H54 (cell line): Measurements from ENCODE around the gene PRSS50.
A peak's percentile ranks its signal among the peaks of the same experiment; 100 is the strongest.

Experiments
- DNase-seq: peaks from one replicate; pipeline ENCODE4 v3.0.0; 2011; ENCODE audit warnings: low spot score, mixed read lengths; ENCODE audit not compliant: insufficient read length
- FAIRE-seq: peaks from 3 replicates; lab custom pipeline; 2011; peaks lifted over from hg19 to GRCh38; lab: Jason Lieb, UNC
- POLR2A ChIP-seq: IDR thresholded peaks from 2 replicates; pipeline ENCODE4 v1.6.1; 2011; ENCODE audit warnings: low read depth, mild to moderate bottlenecking, low read length

Gene PRSS50

DNA sequence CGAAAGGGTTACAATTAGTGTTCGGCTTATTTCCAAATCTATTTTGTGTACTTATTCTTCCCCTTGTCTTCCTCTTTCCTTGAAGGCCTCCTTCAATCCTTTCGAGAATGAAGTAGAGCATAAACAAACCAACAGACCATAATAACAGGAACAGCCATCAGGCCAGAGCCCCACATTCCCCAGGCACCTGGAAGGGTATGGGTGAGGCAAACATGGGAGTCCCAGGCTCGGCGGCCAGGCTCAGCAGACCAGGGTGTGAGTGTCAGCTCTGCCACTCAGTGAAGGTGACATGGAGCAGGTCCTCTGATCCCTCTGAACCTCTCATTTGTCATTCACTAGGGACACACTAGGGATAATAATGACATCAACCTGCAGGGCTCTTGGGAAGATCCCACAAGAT is 38.0 kb downstream of the PRSS50 start:
- TF ChIP-seq POLR2A = no peak
- FAIRE-seq = no peak
- no peak for DNase-seq

GRCh38 chr3:46678280-46678679 is 39.4 kb downstream of the PRSS50 start:
- no peak for FAIRE-seq
- TF ChIP-seq POLR2A = no peak

DNA sequence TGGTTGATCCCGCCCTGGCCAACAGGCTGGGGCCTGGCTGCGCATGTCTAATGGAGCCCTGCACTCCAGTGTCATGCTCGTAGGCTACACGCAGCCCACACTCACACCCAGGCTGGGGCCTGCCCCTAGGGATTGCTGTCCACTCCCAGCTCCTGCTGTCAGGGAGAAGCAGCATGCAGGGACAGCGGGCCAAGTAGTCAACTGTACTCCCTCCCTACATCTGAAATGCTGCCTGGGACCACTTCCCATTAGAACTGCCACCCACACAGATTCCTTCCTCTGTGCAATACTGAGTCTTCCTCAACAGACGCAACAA is 40.3 kb downstream of the PRSS50 start:
- no peak for TF ChIP-seq POLR2A
- DNase-seq (no peak), FAIRE-seq (no peak)

More at GRCh38 chr3:46678280-46678679, 39.4 kb downstream of the PRSS50 start:
- DNase-seq = no peak

- DNase-seq (no peak), FAIRE-seq (no peak)
- no peak for TF ChIP-seq POLR2A
Measured at GRCh38 chr3:46676601-46677410, 40.9 kb downstream of the PRSS50 start.

DNA sequence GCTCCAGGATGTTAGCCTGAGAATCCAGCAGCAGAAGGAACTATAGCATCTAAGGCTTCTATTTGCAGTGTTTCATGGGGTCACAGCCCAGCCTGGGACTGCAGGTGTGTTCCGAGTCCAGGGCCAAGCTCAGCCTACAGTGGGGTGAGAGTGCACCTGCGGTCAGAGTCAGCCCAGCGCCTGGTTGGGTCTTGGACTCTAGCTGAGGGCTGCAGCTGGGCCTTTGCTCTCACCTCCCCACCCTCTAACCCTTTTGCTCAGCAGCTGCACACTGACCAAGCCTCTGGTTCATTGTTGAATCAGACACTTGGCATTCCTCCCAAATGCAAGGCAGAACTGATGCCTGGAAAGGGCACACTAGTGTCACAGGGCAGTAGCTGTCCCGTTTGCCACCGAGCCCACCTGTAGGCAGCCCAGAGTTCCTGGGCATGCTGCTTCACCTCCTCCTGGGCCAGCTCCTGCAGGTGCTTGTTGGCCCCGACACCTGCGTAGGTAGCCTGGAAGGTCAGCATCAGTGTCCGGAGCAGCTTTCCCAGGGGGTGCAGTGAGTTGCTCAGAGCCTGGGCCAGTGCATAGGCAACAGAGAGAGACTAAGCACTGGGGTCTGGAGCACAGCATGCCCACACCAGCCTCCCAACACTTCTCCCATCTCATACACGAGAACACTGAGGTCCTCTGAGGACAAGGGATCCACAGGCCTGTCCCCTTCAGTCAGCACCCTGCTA is 41.7 kb downstream of the PRSS50 start:
- FAIRE-seq (peak; percentile 84), DNase-seq (peak; percentile 65)
- no peak for TF ChIP-seq POLR2A

- FAIRE-seq (no peak), DNase-seq (no peak)
- no peak for TF ChIP-seq POLR2A
Measured at GRCh38 chr3:46675426-46675825, 42.2 kb downstream of the PRSS50 start.

- FAIRE-seq (no peak), DNase-seq (no peak)
- TF ChIP-seq POLR2A = no peak
Measured at GRCh38 chr3:46674031-46674845, 43.4 kb downstream of the PRSS50 start.

- FAIRE-seq = no peak
- TF ChIP-seq POLR2A = no peak
- no peak for DNase-seq
Measured at GRCh38 chr3:46673151-46674030, 44.3 kb downstream of the PRSS50 start.

DNA sequence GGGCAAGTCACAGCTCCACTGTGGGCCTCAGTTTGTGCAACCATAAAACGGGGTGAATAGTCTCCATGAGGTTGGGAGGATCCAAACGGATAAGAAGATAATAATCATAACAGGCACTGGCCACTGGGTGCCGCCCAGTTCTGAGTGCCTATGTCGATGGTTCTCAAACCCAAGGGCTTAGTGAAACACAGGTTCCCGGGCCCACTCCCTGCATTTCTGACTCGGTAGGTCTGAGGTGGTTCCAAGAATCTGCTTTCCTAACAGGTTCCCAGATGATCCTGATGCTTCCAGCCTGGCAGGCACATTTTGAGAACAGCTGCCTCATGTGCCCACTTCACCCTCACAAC is 45.3 kb downstream of the PRSS50 start:
- no peak for DNase-seq
- TF ChIP-seq POLR2A = no peak
- FAIRE-seq = no peak

- no peak for DNase-seq
- no peak for FAIRE-seq
- no peak for TF ChIP-seq POLR2A
Measured at GRCh38 chr3:46671541-46672348, 45.9 kb downstream of the PRSS50 start.

- FAIRE-seq = no peak
- no peak for TF ChIP-seq POLR2A
- no peak for DNase-seq
Measured at GRCh38 chr3:46670891-46671427, 46.7 kb downstream of the PRSS50 start.

DNA sequence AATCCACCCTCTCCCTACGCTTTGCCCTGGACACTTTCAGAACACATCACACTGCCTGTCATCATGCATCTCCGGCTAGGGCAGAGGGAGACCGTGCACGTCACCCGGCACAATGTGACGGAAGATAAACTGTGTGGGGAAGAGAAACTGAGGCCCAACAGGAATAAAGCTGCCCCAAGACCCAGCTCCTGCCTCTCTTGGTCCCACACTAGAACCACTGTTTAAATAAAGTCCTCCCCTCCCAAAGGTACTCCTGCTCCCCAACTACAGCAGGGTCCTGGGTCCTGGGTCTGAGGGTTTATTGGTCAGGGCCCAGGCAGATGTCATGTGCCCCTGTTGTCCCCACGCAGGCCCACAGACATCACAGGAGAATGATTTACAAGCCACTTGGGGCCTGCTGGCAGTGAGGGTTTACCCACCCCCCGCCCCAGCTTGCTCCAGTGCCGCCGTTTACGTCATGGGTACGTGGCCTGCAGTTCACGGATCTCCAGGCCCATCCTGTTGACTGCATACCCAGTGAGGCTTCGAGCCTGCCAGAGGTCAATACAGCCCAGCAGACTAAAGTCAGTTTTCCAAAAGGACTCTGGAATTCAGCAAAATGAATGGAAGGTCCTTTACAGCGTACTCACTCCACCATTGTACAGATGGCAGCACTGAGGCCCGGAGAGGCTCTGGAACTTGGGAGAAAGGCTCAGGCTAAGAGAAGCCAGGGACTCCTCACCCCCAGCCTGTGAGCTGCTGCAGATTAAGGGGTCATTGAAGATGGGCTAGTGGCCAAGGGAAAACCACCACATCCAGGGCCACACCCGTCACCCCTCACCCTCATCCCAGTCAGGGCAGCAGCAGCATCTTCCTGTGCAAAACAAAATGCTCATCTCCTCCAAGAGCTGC is 47.4 kb downstream of the PRSS50 start:
- no peak for TF ChIP-seq POLR2A
- FAIRE-seq = no peak

More for the DNA sequence above, 47.4 kb downstream of the PRSS50 start:
- no peak for DNase-seq
